ENCODE measurements around the gene TFF2.

DNA sequence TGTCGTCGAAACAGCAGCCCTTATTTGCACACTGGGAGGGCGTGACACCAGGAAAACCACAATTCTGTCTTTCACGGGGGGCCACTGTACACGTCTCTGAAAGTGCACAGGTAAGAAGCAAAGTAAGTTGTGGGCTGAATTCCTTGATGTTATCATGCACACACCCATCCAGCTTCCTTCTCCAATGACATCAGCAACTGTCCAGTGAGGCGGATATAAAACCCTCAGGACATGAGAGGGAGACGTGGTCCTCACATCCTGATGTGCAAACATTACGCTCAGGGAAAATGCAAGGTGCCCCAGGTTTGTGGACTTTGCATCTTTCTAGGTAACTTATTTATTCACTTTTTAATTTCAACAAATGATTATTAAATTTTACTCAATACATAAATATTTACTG, 12.5 kb upstream of the TFF2 start:
- TF ChIP-seq, protein P1, sequence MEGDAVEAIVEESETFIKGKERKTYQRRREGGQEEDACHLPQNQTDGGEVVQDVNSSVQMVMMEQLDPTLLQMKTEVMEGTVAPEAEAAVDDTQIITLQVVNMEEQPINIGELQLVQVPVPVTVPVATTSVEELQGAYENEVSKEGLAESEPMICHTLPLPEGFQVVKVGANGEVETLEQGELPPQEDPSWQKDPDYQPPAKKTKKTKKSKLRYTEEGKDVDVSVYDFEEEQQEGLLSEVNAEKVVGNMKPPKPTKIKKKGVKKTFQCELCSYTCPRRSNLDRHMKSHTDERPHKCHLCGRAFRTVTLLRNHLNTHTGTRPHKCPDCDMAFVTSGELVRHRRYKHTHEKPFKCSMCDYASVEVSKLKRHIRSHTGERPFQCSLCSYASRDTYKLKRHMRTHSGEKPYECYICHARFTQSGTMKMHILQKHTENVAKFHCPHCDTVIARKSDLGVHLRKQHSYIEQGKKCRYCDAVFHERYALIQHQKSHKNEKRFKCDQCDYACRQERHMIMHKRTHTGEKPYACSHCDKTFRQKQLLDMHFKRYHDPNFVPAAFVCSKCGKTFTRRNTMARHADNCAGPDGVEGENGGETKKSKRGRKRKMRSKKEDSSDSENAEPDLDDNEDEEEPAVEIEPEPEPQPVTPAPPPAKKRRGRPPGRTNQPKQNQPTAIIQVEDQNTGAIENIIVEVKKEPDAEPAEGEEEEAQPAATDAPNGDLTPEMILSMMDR (conservative IDR thresholded peaks at IDR 0.05; ENCODE audit: low read depth, low read length): no peak
- TF ChIP-seq POLR2A (IDR thresholded peaks at IDR 0.05; ENCODE audit: low read depth, low read length) (no peak), RCOR1 (IDR thresholded peaks at IDR 0.05; ENCODE audit: insufficient replicate concordance, low read length) (no peak), SMC3 (IDR thresholded peaks at IDR 0.05; ENCODE audit: low read depth, low read length) (no peak), MAZ (IDR thresholded peaks at IDR 0.05; ENCODE audit: borderline replicate concordance, low read depth, low read length) (no peak), MXI1 (IDR thresholded peaks at IDR 0.05; ENCODE audit: borderline replicate concordance, low read depth, low read length) (no peak)
- TF ChIP-seq, protein P2, sequence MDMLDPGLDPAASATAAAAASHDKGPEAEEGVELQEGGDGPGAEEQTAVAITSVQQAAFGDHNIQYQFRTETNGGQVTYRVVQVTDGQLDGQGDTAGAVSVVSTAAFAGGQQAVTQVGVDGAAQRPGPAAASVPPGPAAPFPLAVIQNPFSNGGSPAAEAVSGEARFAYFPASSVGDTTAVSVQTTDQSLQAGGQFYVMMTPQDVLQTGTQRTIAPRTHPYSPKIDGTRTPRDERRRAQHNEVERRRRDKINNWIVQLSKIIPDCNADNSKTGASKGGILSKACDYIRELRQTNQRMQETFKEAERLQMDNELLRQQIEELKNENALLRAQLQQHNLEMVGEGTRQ (IDR thresholded peaks at IDR 0.05; ENCODE audit: low read depth, low read length): no peak
